Suprapubic skin (tissue), 4 donors: ENCODE results near the gene CDK9.

ENCODE experiments used
- CTCF ChIP-seq, 2 donors: fragments of 200-600 bp in 1 of 2; fragments of 450-650 bp in 1 of 2; sonication (generic) in 1 of 2; IDR thresholded peaks; one replicate each; pipeline ENCODE4 v1.5.1; 2016 to 2019; ENCODE audit warnings: antibody characterized with exemption in 2 of 2, mild to moderate bottlenecking in 1 of 2, moderate library complexity in 1 of 2
- POLR2A ChIP-seq, 2 donors: fragments of 450-650 bp; IDR thresholded peaks; one replicate each; pipeline ENCODE4 v1.6.1; 2017; ENCODE audit warnings: antibody characterized with exemption in 2 of 2, mild to moderate bottlenecking in 2 of 2, moderate library complexity in 2 of 2
- POLR2AphosphoS5 ChIP-seq, 3 donors: sonication (generic); formaldehyde crosslinking; IDR thresholded peaks; one replicate each; pipeline ENCODE4 v1.6.1; 2017; ENCODE audit warnings: antibody characterized with exemption in 3 of 3

DNA sequence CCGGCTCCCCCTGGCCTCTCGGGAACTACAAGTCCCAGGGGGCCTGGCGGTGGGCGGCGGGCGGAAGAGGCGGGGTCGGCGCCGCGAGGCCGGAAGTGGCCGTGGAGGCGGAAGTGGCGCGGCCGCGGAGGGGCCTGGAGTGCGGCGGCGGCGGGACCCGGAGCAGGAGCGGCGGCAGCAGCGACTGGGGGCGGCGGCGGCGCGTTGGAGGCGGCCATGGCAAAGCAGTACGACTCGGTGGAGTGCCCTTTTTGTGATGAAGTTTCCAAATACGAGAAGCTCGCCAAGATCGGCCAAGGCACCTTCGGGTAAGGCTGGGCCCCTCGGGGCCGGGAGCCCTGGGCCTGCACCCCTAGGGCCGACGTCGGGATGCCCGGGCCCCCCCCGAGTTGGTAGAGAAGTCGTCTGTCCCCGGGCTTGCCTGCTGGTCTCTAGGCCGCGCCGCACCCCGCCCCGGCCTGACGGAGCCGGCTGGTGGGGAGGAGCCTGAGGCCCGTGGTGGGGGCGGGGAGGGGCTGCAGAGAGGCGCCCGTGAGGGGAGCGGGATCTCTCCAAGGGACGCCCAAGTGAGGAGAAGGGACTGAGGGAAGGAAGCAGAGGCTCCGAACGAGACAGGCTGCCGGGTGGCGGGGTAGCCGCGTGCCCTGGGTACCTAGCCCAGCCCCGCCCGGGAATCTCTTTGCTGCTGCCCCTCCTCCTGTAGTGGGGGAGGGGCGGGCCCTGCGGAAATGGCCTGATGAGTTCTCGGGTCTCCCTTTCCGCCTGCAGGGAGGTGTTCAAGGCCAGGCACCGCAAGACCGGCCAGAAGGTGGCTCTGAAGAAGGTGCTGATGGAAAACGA lies at the start of gene CDK9:
- TF ChIP-seq CTCF (IDR thresholded peaks at IDR 0.05): no peak
- TF ChIP-seq POLR2AphosphoS5 (IDR thresholded peaks at IDR 0.05): peak in 1 of 3 donors; percentile 34
- TF ChIP-seq POLR2A (IDR thresholded peaks at IDR 0.05): peak; percentile 38 to 63
